ENCODE results near the gene SLC44A3.
"Not testable (repeated sequence)": the region's sequence is repeated elsewhere in the genome, so short reads cannot be mapped to it uniquely, and the experiment has no call there.

The SLC44A3 gene

GRCh38 chr1:94832931-94833585 is 12.9 kb downstream of the SLC44A3 start:
- no peak for DNase-seq (ENCODE audit: low read depth, low spot score)

GRCh38 chr1:94836891-94837290 is 16.7 kb downstream of the SLC44A3 start:
- DNase-seq (ENCODE audit: low read depth, low spot score), result no peak

GRCh38 chr1:94840381-94840780 is 20.2 kb downstream of the SLC44A3 start:
- not testable (repeated sequence) for DNase-seq (ENCODE audit: low read depth, low spot score)

- DNase-seq (ENCODE audit: low read depth, low spot score), result no peak
Measured at GRCh38 chr1:94840808-94841207, 20.7 kb downstream of the SLC44A3 start.

- DNase-seq (ENCODE audit: low read depth, low spot score), result no peak
Measured at GRCh38 chr1:94843430-94843829, 23.3 kb downstream of the SLC44A3 start.

- DNase-seq (ENCODE audit: low read depth, low spot score), result no peak
Measured at GRCh38 chr1:94843846-94844245, 23.7 kb downstream of the SLC44A3 start.

GRCh38 chr1:94846308-94846707 is 26.2 kb downstream of the SLC44A3 start:
- no peak for DNase-seq (ENCODE audit: low read depth, low spot score)

GRCh38 chr1:94851571-94851970 is 31.4 kb downstream of the SLC44A3 start:
- DNase-seq (ENCODE audit: low read depth, low spot score), result no peak

GRCh38 chr1:94852788-94853187 is 32.6 kb downstream of the SLC44A3 start:
- DNase-seq (ENCODE audit: low read depth, low spot score), result no peak

- peak; percentile 48 for DNase-seq (ENCODE audit: low read depth, low spot score)
Measured at GRCh38 chr1:94854458-94855306, 34.5 kb downstream of the SLC44A3 start.

- DNase-seq (ENCODE audit: low read depth, low spot score), result no peak
Measured at GRCh38 chr1:94855307-94855700, 35.1 kb downstream of the SLC44A3 start.

GRCh38 chr1:94856004-94856403 is 35.8 kb downstream of the SLC44A3 start:
- no peak for DNase-seq (ENCODE audit: low read depth, low spot score)

- no peak for DNase-seq (ENCODE audit: low read depth, low spot score)
Measured at GRCh38 chr1:94856868-94857267, 36.7 kb downstream of the SLC44A3 start.

- DNase-seq (ENCODE audit: low read depth, low spot score), result no peak
Measured at GRCh38 chr1:94858276-94858675, 38.1 kb downstream of the SLC44A3 start.

- no peak for DNase-seq (ENCODE audit: low read depth, low spot score)
Measured at GRCh38 chr1:94859174-94859573, 39.0 kb downstream of the SLC44A3 start.

- no peak for DNase-seq (ENCODE audit: low read depth, low spot score)
Measured at GRCh38 chr1:94862718-94863117, 42.6 kb downstream of the SLC44A3 start.

GRCh38 chr1:94863297-94863911 is 43.2 kb downstream of the SLC44A3 start:
- DNase-seq (ENCODE audit: low read depth, low spot score), result no peak

GRCh38 chr1:94863919-94864318 is 43.8 kb downstream of the SLC44A3 start:
- no peak for DNase-seq (ENCODE audit: low read depth, low spot score)

- DNase-seq (ENCODE audit: low read depth, low spot score), result no peak
Measured at GRCh38 chr1:94864821-94865220, 44.7 kb downstream of the SLC44A3 start.

GRCh38 chr1:94865360-94865759 is 45.2 kb downstream of the SLC44A3 start:
- DNase-seq (ENCODE audit: low read depth, low spot score), result no peak

- DNase-seq (ENCODE audit: low read depth, low spot score), result no peak
Measured at GRCh38 chr1:94866164-94866807, 46.1 kb downstream of the SLC44A3 start.

- DNase-seq (ENCODE audit: low read depth, low spot score), result no peak
Measured at GRCh38 chr1:94871031-94871430, 50.9 kb downstream of the SLC44A3 start.

All from activated CD4-positive, CD25-positive, alpha-beta regulatory T cell treated with anti-CD3 and anti-CD28 coated beads, Interleukin-2, amount 50 U/mL, for 16 hours (primary cell).